ENCODE results near the gene MFSD6L. TPM values are rescaled to one million over a fixed set of nuclear protein-coding genes. Genes with fewer than 3 reads are reported as not detected.
A peak's percentile ranks its signal among the peaks of the same experiment; 100 is the strongest.

MFSD6L gene
- 0.64 and 0.94 TPM in 2 replicates for total RNA-seq

- no peaks in the 10 kb centered on the region for H3K27me3 Mint-ChIP-seq (ENCODE audit: low read depth)
- H3K27ac Mint-ChIP-seq: no peak within 1 kb of the TSS
- no peak for DNase-seq (ENCODE audit: low spot score)
- no peak within 1 kb of the TSS for H3K4me3 Mint-ChIP-seq (ENCODE audit: low read depth)
- no peaks in the 10 kb centered on the region for H3K9me3 Mint-ChIP-seq
- intact Hi-C loops (cut with micrococcal nuclease): no loop called here
- no peaks in the 10 kb centered on the region for H3K4me1 Mint-ChIP-seq (ENCODE audit: low read depth)
- H3K36me3 Mint-ChIP-seq (ENCODE audit: low read depth): peaks cover 5% of the 10 kb centered on the region
These were observed at the start of gene MFSD6L for GRCh38 chr17:8798846-8799569. Gene MFSD6L (minus strand): TSS chr17:8799365. CDS start chr17:8799120, 245 bp downstream.

DNA sequence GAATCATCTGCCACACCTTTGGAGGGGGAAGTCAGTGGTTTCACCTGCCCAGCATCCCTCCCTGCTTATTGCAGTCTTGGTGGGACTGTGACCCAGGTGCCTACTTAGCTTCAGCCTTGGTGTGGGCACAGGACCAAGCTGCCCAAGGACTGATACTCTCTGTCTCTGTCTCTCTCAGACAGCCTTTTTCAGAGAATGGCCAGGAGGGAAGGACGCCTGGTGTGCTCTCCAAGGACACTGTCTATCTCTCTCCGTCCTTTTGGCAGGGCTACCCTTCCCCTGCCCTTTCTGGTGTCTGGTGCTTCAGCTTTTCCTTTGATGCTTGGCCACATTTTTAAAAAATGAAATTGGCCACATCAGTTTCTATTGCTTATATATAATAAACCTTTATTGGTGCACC, 48.7 kb upstream of the MFSD6L start:
- Mint-ChIP-seq H3K27ac (peak overlapping the region; percentile 38), H3K36me3 (ENCODE audit: low read depth) (peaks cover 53% of the 10 kb centered on the region), H3K9me3 (peaks cover 5% of the 10 kb centered on the region), H3K4me1 (ENCODE audit: low read depth) (peaks cover 14% of the 10 kb centered on the region), H3K27me3 (ENCODE audit: low read depth) (no peaks in the 10 kb centered on the region), H3K4me3 (ENCODE audit: low read depth) (no peak overlapping the region)
- no peak for DNase-seq (ENCODE audit: low spot score)
- intact Hi-C loops (cut with micrococcal nuclease): no loop called here

DNA sequence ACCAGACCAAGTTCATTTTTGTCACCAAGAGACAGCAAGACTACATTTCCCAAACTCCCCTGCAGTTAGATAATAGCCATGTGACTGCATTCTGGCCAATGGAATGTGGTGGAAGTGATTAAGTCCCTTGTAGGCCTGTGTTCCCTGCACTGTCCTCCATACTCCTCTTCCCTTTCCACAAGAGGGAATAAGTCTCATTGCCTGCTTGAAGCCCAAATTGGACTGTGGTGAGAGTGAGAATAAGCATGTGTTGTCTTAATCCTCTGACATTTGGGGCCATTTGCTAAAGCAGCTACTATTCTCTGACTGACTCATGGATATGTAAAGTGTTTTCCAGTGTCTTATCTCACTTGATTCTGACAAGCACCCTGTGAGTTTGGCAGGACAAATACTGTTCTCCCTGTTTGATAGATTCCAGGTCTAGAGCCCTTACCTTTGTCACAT, 47.6 kb upstream of the MFSD6L start:
- peaks cover 57% of the 10 kb centered on the region for H3K36me3 Mint-ChIP-seq (ENCODE audit: low read depth)
- intact Hi-C loops (cut with micrococcal nuclease): no loop called here
- peaks cover 13% of the 10 kb centered on the region for H3K4me1 Mint-ChIP-seq (ENCODE audit: low read depth)
- DNase-seq (ENCODE audit: low spot score): no peak
- peaks cover 3% of the 10 kb centered on the region for H3K9me3 Mint-ChIP-seq
- no peak overlapping the region for H3K4me3 Mint-ChIP-seq (ENCODE audit: low read depth)
- H3K27ac Mint-ChIP-seq: no peak overlapping the region
- no peaks in the 10 kb centered on the region for H3K27me3 Mint-ChIP-seq (ENCODE audit: low read depth)

- intact Hi-C loops (cut with micrococcal nuclease): no loop called here
- Mint-ChIP-seq H3K9me3 (no peaks in the 10 kb centered on the region), H3K36me3 (ENCODE audit: low read depth) (peaks cover 47% of the 10 kb centered on the region), H3K4me1 (ENCODE audit: low read depth) (peaks cover 7% of the 10 kb centered on the region), H3K4me3 (ENCODE audit: low read depth) (no peak overlapping the region), H3K27ac (no peak overlapping the region), H3K27me3 (ENCODE audit: low read depth) (no peaks in the 10 kb centered on the region)
- DNase-seq (ENCODE audit: low spot score): no peak
These were observed 45.4 kb upstream of the MFSD6L start for GRCh38 chr17:8844229-8845218.

- Mint-ChIP-seq H3K4me1 (ENCODE audit: low read depth) (peaks cover 7% of the 10 kb centered on the region), H3K36me3 (ENCODE audit: low read depth) (peaks cover 47% of the 10 kb centered on the region), H3K27ac (no peak overlapping the region), H3K27me3 (ENCODE audit: low read depth) (no peaks in the 10 kb centered on the region), H3K9me3 (no peaks in the 10 kb centered on the region), H3K4me3 (ENCODE audit: low read depth) (no peak overlapping the region)
- DNase-seq (ENCODE audit: low spot score): no peak
- intact Hi-C loops (cut with micrococcal nuclease): no loop called here
These were observed 44.2 kb upstream of the MFSD6L start for GRCh38 chr17:8843344-8843743.

GRCh38 chr17:8841844-8842243, 42.7 kb upstream of the MFSD6L start:
- H3K4me1 Mint-ChIP-seq (ENCODE audit: low read depth): peaks cover 3% of the 10 kb centered on the region
- H3K4me3 Mint-ChIP-seq (ENCODE audit: low read depth): no peak overlapping the region
- intact Hi-C loops (cut with micrococcal nuclease): no loop called here
- no peak for DNase-seq (ENCODE audit: low spot score)
- no peaks in the 10 kb centered on the region for H3K27me3 Mint-ChIP-seq (ENCODE audit: low read depth)
- no peak overlapping the region for H3K27ac Mint-ChIP-seq
- peaks cover 53% of the 10 kb centered on the region for H3K36me3 Mint-ChIP-seq (ENCODE audit: low read depth)
- H3K9me3 Mint-ChIP-seq: no peaks in the 10 kb centered on the region

- no peaks in the 10 kb centered on the region for H3K4me1 Mint-ChIP-seq (ENCODE audit: low read depth)
- peaks cover 56% of the 10 kb centered on the region for H3K36me3 Mint-ChIP-seq (ENCODE audit: low read depth)
- DNase-seq (ENCODE audit: low spot score): no peak
- intact Hi-C loops (cut with micrococcal nuclease): no loop called here
- no peak overlapping the region for H3K27ac Mint-ChIP-seq
- H3K4me3 Mint-ChIP-seq (ENCODE audit: low read depth): no peak overlapping the region
- H3K27me3 Mint-ChIP-seq (ENCODE audit: low read depth): no peaks in the 10 kb centered on the region
- H3K9me3 Mint-ChIP-seq: no peaks in the 10 kb centered on the region
These were observed 40.3 kb upstream of the MFSD6L start for GRCh38 chr17:8839410-8839935.

DNA sequence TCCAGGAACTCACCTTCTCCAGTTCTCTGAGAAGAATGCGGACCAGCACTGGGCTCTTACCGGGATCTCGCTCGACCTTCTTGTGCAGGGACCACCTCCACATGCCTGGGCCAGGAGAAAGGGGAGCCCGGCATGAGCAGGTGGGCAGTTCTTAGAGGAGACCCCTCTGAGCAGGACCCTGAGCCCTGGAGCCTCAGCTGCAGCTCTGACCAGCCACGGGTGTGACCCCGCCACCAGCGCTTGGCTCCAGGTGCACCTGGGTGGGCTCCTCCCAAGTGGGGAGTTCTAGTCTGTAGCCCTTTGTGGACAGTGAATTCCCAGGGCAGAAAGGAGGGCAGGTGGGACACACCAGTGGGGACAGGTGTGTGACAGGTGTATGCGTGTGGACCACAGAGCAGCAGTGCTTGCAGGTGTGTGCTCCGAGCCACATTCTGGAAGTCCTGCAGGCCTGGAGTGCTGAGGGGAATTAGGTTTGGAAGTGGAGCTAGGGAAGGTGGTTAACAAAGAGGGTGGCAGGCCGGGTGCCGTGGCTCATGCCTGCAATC, 39.5 kb upstream of the MFSD6L start:
- DNase-seq (ENCODE audit: low spot score): no peak

GRCh38 chr17:8837563-8838075, 38.5 kb upstream of the MFSD6L start:
- no peaks in the 10 kb centered on the region for H3K9me3 Mint-ChIP-seq
- H3K27ac Mint-ChIP-seq: no peak overlapping the region
- peaks cover 52% of the 10 kb centered on the region for H3K36me3 Mint-ChIP-seq (ENCODE audit: low read depth)
- DNase-seq (ENCODE audit: low spot score): peak; percentile 1
- intact Hi-C loops (cut with micrococcal nuclease): no loop called here
- no peaks in the 10 kb centered on the region for H3K27me3 Mint-ChIP-seq (ENCODE audit: low read depth)
- H3K4me3 Mint-ChIP-seq (ENCODE audit: low read depth): no peak overlapping the region
- no peaks in the 10 kb centered on the region for H3K4me1 Mint-ChIP-seq (ENCODE audit: low read depth)

More for the DNA sequence above, 39.5 kb upstream of the MFSD6L start:
- Mint-ChIP-seq H3K4me3 (ENCODE audit: low read depth) (no peak overlapping the region), H3K4me1 (ENCODE audit: low read depth) (no peaks in the 10 kb centered on the region), H3K27ac (no peak overlapping the region), H3K36me3 (ENCODE audit: low read depth) (peaks cover 59% of the 10 kb centered on the region), H3K27me3 (ENCODE audit: low read depth) (no peaks in the 10 kb centered on the region), H3K9me3 (no peaks in the 10 kb centered on the region)
- intact Hi-C loops (cut with micrococcal nuclease): no loop called here

DNA sequence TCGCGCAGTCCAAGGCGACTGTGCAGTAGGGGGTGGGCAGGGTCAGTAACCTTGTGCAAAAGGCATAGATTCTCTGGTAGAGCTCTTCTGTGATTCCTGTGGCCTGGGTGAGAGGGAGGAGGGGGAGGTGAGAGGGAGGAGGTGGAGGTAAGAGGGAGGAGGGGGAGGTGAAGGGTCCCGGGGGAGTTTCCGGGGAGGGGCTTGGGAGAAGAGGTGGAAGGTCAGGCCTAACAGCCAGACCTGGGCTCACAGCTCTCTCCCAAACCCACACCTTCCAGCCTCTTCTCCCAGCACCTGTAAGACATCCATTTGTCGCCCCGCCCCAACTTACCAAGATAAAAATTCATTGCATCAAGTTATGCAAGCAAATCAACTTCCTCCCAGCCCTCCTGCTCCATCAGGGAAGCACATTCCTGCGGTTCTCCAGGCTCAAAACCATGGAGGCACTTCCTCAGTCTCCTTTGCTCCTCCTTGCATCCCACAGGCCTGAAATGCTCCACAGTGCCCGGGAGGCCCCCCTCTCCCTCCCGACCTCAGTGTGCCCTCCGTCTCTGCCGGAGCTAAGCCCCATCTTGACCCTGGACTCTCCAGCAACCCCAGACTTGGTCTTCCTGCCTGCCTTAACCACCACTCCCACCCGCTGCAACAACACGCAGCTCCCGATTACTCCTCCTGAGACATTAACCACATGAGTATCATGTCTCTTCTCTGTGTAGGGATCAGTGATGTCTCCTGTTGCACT, 37.8 kb upstream of the MFSD6L start:
- H3K4me3 Mint-ChIP-seq (ENCODE audit: low read depth): no peak overlapping the region
- no peaks in the 10 kb centered on the region for H3K4me1 Mint-ChIP-seq (ENCODE audit: low read depth)
- DNase-seq (ENCODE audit: low spot score): peak; percentile 6
- peaks cover 48% of the 10 kb centered on the region for H3K36me3 Mint-ChIP-seq (ENCODE audit: low read depth)
- H3K9me3 Mint-ChIP-seq: no peaks in the 10 kb centered on the region
- intact Hi-C loops (cut with micrococcal nuclease): no loop called here
- H3K27ac Mint-ChIP-seq: no peak overlapping the region
- no peaks in the 10 kb centered on the region for H3K27me3 Mint-ChIP-seq (ENCODE audit: low read depth)

- no peak for DNase-seq (ENCODE audit: low spot score)
- H3K9me3 Mint-ChIP-seq: no peaks in the 10 kb centered on the region
- peaks cover 48% of the 10 kb centered on the region for H3K36me3 Mint-ChIP-seq (ENCODE audit: low read depth)
- no peaks in the 10 kb centered on the region for H3K27me3 Mint-ChIP-seq (ENCODE audit: low read depth)
- no peaks in the 10 kb centered on the region for H3K4me1 Mint-ChIP-seq (ENCODE audit: low read depth)
- intact Hi-C loops (cut with micrococcal nuclease): no loop called here
- H3K4me3 Mint-ChIP-seq (ENCODE audit: low read depth): no peak overlapping the region
- H3K27ac Mint-ChIP-seq: no peak overlapping the region
These were observed 36.6 kb upstream of the MFSD6L start for GRCh38 chr17:8835631-8836364.

Measured in activated T-helper 2 cell treated with anti-CD3 and anti-CD28 coated beads, Interferon-gamma antibody, Interleukin-2, Interleukin-4, amounts not matched to agents 10 μg/mL and 5 μg/mL and 100 μg/mL, durations not matched to agents 14 hours and 24 hours and 36 hours (primary cell).